Measurements from ENCODE around the gene DNAJC11.

DNA sequence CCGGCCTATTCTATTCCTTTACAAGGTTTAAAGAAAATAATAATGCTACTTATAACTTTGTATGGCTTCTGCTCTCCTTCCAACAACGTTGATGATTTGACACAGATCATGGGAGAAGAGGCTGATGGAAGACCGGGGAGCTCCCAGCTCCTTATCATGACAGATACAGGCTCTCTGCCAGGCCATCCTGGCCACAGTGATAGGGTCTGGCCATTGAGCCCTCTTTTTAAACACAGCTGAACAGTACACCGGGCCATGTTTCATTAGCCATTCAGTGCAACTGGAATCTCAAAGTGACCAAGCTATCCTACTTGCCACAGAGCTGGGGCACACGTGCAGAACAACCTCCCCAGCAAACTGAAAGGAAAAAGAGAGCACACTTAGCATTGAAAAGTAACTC lies 34.9 kb downstream of the DNAJC11 start:
- TF ChIP-seq, protein P1, sequence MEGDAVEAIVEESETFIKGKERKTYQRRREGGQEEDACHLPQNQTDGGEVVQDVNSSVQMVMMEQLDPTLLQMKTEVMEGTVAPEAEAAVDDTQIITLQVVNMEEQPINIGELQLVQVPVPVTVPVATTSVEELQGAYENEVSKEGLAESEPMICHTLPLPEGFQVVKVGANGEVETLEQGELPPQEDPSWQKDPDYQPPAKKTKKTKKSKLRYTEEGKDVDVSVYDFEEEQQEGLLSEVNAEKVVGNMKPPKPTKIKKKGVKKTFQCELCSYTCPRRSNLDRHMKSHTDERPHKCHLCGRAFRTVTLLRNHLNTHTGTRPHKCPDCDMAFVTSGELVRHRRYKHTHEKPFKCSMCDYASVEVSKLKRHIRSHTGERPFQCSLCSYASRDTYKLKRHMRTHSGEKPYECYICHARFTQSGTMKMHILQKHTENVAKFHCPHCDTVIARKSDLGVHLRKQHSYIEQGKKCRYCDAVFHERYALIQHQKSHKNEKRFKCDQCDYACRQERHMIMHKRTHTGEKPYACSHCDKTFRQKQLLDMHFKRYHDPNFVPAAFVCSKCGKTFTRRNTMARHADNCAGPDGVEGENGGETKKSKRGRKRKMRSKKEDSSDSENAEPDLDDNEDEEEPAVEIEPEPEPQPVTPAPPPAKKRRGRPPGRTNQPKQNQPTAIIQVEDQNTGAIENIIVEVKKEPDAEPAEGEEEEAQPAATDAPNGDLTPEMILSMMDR (IDR thresholded peaks at IDR 0.05) = no peak
- no peak for TF ChIP-seq ZFX (IDR thresholded peaks at IDR 0.05; ENCODE audit: borderline replicate concordance)
